A549 (cell line): ENCODE data around the gene SH3RF3. TPM values are rescaled to one million over a fixed set of nuclear protein-coding genes. Genes with fewer than 3 reads are reported as not detected.
"Not testable (repeated sequence)": the region's sequence is repeated elsewhere in the genome, so short reads cannot be mapped to it uniquely, and the experiment has no call there.

Source experiments
- ATAC-seq, 2 experiments: fragments of 200-7000 bp in 1 of 2; fragments of >200 bp in 1 of 2; cut with Nextera tagmentation in 1 of 2; cut with Tn5 transposase in 1 of 2; 3 replicates each; pipeline versions ENCODE4 v1.8.0 to v1.9.1; 2018 to 2020; ENCODE audit warnings: mild to moderate bottlenecking in 1 of 2, moderate library complexity in 1 of 2
- CTCF ChIA-PET: fragments of 300-600 bp; sonication (Branson Sonifier 250); formaldehyde crosslinking; extraction: SDS; loops from one replicate; lab custom pipeline; 2021; ENCODE audit warnings: antibody characterized with exemption, inconsistent platforms; lab: Yijun Ruan, JAX
- POLR2A ChIA-PET: fragments of 350-600 bp; formaldehyde crosslinking; extraction: SDS; loops from one replicate; lab custom pipeline; 2021; ENCODE audit warnings: antibody characterized with exemption, inconsistent platforms; lab: Yijun Ruan, JAX
- DNase-seq, 2 experiments: peaks; one replicate each; pipeline versions ENCODE4 v3.0.0 to v3.0.0-alpha.2; 2011 to 2016; ENCODE audit warnings: low read depth in 1 of 2, low spot score in 1 of 2
- FAIRE-seq: peaks from 2 replicates; lab custom pipeline; 2011; peaks lifted over from hg19 to GRCh38; lab: Jason Lieb, UNC
- H3K27ac ChIP-seq, 2 experiments: fragments of >200 bp; sonication (Bioruptor Twin); formaldehyde crosslinking; 3 replicates each; pipeline ENCODE4 v1.5.1; 2016 to 2017
- H3K4me1 ChIP-seq: fragments of >200 bp; sonication (Bioruptor Twin); formaldehyde crosslinking; 3 replicates; pipeline ENCODE4 v1.6.1; 2016
- H3K4me2 ChIP-seq: fragments of >200 bp; sonication (Bioruptor Twin); formaldehyde crosslinking; 3 replicates; pipeline ENCODE4 v1.6.1; 2016
- H3K4me3 ChIP-seq: fragments of >200 bp; sonication (Bioruptor Twin); formaldehyde crosslinking; 3 replicates; pipeline ENCODE4 v1.5.1; 2016
- H3K9me3 ChIP-seq: fragments of >200 bp; sonication (Bioruptor Twin); formaldehyde crosslinking; 3 replicates; pipeline ENCODE4 v1.6.1; 2016
- CEBPB ChIP-seq, 2 experiments: fragments of >200 bp in 1 of 2; sonication (Bioruptor Twin) in 1 of 2; formaldehyde crosslinking in 1 of 2; IDR thresholded peaks; 2 replicates each; pipeline ENCODE4 v1.6.1; 2012 to 2016
- EHF ChIP-seq: fragments of 250-450 bp; sonication (Bioruptor Pico); IDR thresholded peaks from 2 replicates; pipeline ENCODE4 v1.5.0; 2020; ENCODE audit warnings: mild to moderate bottlenecking
- EP300 ChIP-seq, 2 experiments: fragments of >200 bp; sonication (Bioruptor Twin); formaldehyde crosslinking; IDR thresholded peaks; 2 replicates in 1 of 2; 3 replicates in 1 of 2; pipeline ENCODE4 v1.6.1; 2016 to 2017
- HOXA7 ChIP-seq: fragments of 250-450 bp; sonication (Bioruptor Pico); IDR thresholded peaks from 2 replicates; pipeline ENCODE4 v1.5.0; 2020; ENCODE audit warnings: mild to moderate bottlenecking, moderate library complexity
- KDM1A ChIP-seq: fragments of 200-600 bp; sonication (generic); IDR thresholded peaks from 2 replicates; pipeline ENCODE4 v1.6.1; 2016; ENCODE audit warnings: low read depth, mild to moderate bottlenecking
- NPAS2 ChIP-seq: fragments of 250-450 bp; sonication (Bioruptor Pico); IDR thresholded peaks from 2 replicates; pipeline ENCODE4 v1.8.0; 2022; ENCODE audit warnings: mild to moderate bottlenecking, moderate library complexity, borderline replicate concordance
- POLR2AphosphoS2 ChIP-seq: conservative IDR thresholded peaks from 2 replicates; pipeline ENCODE4 v1.6.1; 2012; ENCODE audit warnings: low read length, improper control_type of control experiment, inconsistent platforms
- RFX5 ChIP-seq: fragments of 450-650 bp; IDR thresholded peaks from 2 replicates; pipeline ENCODE4 v1.7.1; 2014; ENCODE audit warnings: antibody characterized with exemption, mild to moderate bottlenecking, moderate library complexity
- SMC3 ChIP-seq: fragments of >200 bp; sonication (Bioruptor Twin); formaldehyde crosslinking; IDR thresholded peaks from 3 replicates; pipeline ENCODE4 v1.6.1; 2018; ENCODE audit warnings: inconsistent platforms
- TFCP2L1 ChIP-seq: fragments of 250-450 bp; sonication (Bioruptor Pico); IDR thresholded peaks from 2 replicates; pipeline ENCODE4 v1.5.0; 2021; ENCODE audit warnings: mild to moderate bottlenecking
- WGBS: methylation state at CpG from one replicate; pipeline ENCODE4 v1.1.6; 2017; ENCODE audit errors: missing lambda C conversion rate; 5-methylcytosine and 5-hydroxymethylcytosine counted together
- polyA plus RNA-seq, 4 experiments: library from polyadenylated mRNA; depleted of rRNA in 3 of 4; stranded (reverse); fragments of >200 nt; fragmentation: RNase III in 1 of 4; extraction: RNeasy Plus Mini Kit Qiagen cat#74134 plus additional on column Dnase treatment in 1 of 4; gene quantifications; 2 replicates in 3 of 4; 3 replicates in 1 of 4; pipeline ENCODE4 v1.2.3, GENCODE V29; 2011 to 2017
- TF ChIP-seq, protein P1 (sequence below): fragments of >200 bp; sonication (Bioruptor Twin); formaldehyde crosslinking; IDR thresholded peaks from 3 replicates; pipeline ENCODE4 v1.5.1; 2016
- TF ChIP-seq, protein P2 (sequence below): fragments of >200 bp; sonication (Bioruptor Twin); formaldehyde crosslinking; IDR thresholded peaks from 2 replicates; pipeline ENCODE4 v1.6.1; 2016
- TF ChIP-seq, protein P3 (sequence below): fragments of 200-600 bp; sonication (generic); IDR thresholded peaks from 2 replicates; pipeline ENCODE4 v1.6.1; 2016; ENCODE audit warnings: antibody characterized with exemption, mild to moderate bottlenecking, moderate library complexity
- TF ChIP-seq, protein P4 (sequence below): IDR thresholded peaks from 2 replicates; pipeline ENCODE4 v1.6.1; 2012
- TF ChIP-seq, protein P5 (sequence below): IDR thresholded peaks from 2 replicates; pipeline ENCODE4 v1.6.1; 2012; ENCODE audit warnings: low read depth, borderline replicate concordance
- TF ChIP-seq, protein P6 (sequence below): fragments of 250-450 bp; sonication (Bioruptor Pico); IDR thresholded peaks from 2 replicates; pipeline ENCODE4 v1.5.0; 2020; ENCODE audit warnings: low read depth, mild to moderate bottlenecking, moderate library complexity

Gene SH3RF3
- polyA plus RNA-seq, 2 of the 4 experiments (the other 2 are of a cell fraction): 0.04 to 0.21 TPM

DNA sequence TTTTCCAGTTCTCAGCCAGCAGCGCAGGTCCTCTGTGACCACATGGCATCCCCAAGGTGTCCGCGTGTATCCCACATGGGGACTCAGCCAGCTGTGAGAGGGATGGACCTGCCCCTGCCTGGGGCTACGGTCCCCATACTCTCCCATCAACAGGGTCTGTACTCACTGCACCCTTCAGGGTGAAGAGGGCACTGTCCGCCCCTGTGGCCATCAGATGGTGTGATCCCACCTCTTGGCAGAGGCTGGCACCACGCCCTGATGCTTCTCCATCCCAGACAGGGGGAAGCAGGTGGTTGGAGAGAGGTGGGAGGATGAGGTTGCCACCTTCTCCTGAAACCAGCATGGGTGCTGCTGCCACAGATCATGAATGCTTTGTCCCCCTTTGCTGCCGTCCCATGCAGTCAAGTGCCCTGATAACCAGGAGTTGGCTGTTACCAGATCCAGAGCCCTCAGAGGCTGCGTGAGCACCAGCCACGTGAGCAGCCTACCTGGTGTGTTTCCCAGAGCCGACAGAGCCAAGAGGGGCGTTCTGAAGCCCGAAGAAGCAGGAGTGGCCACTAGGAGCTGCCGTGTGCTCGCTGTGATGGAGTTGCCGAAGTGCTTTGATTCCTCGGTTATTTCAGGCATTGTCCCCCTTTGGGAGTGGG lies 93.9 kb downstream of the SH3RF3 start:
- Histone ChIP-seq H3K4me1 (no peaks in the 10 kb centered on the region), H3K27ac (no peak overlapping the region), H3K4me2 (no peak overlapping the region), H3K9me3 (no peaks in the 10 kb centered on the region), H3K4me3 (no peak overlapping the region)
- CTCF ChIA-PET: no interaction called here
- FAIRE-seq (no peak), ATAC-seq (peak; percentile 56 to 60; a peak in 3 of 6 replicates), DNase-seq (no peak)
- no peak for TF ChIP-seq EP300 (IDR thresholded peaks at IDR 0.05)
- no peak for TF ChIP-seq HOXA7 (CRISPR knock-in tag)
- TF ChIP-seq RFX5: no peak
- TF ChIP-seq KDM1A: no peak
- no peak for TF ChIP-seq SMC3
- TF ChIP-seq, protein P1, sequence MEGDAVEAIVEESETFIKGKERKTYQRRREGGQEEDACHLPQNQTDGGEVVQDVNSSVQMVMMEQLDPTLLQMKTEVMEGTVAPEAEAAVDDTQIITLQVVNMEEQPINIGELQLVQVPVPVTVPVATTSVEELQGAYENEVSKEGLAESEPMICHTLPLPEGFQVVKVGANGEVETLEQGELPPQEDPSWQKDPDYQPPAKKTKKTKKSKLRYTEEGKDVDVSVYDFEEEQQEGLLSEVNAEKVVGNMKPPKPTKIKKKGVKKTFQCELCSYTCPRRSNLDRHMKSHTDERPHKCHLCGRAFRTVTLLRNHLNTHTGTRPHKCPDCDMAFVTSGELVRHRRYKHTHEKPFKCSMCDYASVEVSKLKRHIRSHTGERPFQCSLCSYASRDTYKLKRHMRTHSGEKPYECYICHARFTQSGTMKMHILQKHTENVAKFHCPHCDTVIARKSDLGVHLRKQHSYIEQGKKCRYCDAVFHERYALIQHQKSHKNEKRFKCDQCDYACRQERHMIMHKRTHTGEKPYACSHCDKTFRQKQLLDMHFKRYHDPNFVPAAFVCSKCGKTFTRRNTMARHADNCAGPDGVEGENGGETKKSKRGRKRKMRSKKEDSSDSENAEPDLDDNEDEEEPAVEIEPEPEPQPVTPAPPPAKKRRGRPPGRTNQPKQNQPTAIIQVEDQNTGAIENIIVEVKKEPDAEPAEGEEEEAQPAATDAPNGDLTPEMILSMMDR: no peak
- TF ChIP-seq TFCP2L1 (CRISPR knock-in tag): no peak
- TF ChIP-seq CEBPB (IDR thresholded peaks at IDR 0.05): no peak
- TF ChIP-seq, protein P2, sequence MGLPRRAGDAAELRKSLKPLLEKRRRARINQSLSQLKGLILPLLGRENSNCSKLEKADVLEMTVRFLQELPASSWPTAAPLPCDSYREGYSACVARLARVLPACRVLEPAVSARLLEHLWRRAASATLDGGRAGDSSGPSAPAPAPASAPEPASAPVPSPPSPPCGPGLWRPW: no peak
- TF ChIP-seq, protein P3, sequence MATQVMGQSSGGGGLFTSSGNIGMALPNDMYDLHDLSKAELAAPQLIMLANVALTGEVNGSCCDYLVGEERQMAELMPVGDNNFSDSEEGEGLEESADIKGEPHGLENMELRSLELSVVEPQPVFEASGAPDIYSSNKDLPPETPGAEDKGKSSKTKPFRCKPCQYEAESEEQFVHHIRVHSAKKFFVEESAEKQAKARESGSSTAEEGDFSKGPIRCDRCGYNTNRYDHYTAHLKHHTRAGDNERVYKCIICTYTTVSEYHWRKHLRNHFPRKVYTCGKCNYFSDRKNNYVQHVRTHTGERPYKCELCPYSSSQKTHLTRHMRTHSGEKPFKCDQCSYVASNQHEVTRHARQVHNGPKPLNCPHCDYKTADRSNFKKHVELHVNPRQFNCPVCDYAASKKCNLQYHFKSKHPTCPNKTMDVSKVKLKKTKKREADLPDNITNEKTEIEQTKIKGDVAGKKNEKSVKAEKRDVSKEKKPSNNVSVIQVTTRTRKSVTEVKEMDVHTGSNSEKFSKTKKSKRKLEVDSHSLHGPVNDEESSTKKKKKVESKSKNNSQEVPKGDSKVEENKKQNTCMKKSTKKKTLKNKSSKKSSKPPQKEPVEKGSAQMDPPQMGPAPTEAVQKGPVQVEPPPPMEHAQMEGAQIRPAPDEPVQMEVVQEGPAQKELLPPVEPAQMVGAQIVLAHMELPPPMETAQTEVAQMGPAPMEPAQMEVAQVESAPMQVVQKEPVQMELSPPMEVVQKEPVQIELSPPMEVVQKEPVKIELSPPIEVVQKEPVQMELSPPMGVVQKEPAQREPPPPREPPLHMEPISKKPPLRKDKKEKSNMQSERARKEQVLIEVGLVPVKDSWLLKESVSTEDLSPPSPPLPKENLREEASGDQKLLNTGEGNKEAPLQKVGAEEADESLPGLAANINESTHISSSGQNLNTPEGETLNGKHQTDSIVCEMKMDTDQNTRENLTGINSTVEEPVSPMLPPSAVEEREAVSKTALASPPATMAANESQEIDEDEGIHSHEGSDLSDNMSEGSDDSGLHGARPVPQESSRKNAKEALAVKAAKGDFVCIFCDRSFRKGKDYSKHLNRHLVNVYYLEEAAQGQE: no peak
- TF ChIP-seq, protein P4, sequence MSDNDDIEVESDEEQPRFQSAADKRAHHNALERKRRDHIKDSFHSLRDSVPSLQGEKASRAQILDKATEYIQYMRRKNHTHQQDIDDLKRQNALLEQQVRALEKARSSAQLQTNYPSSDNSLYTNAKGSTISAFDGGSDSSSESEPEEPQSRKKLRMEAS: no peak
- TF ChIP-seq NPAS2 (CRISPR knock-in tag): no peak
- TF ChIP-seq, protein P5, sequence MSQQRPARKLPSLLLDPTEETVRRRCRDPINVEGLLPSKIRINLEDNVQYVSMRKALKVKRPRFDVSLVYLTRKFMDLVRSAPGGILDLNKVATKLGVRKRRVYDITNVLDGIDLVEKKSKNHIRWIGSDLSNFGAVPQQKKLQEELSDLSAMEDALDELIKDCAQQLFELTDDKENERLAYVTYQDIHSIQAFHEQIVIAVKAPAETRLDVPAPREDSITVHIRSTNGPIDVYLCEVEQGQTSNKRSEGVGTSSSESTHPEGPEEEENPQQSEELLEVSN: no peak
- POLR2A ChIA-PET: no interaction called here
- 57% methylated on average over 13 of the region's 16 CpGs for WGBS

DNA sequence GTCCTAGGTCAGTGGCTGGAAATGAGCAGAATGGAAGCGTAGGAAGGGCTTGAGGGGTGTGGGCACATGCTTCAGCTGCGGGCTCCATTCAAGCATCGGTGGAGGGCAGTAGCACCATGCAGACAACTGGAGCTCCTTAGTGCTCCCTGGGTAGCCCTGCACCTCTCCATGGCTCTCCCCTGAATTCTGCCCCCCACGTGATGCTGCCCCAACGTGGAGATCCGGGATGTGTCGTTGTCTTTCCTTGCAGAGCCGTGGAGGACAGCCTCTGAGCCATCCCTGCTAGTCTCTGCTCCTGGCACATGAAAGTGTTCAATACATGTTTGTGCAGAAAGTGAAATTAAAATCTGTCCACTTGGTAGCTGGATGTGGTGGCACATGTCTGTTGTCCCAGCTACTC lies 94.5 kb downstream of the SH3RF3 start:
- ChIA-PET CTCF (interaction anchor here (0.7 kb wide), 1 partner anchor 16 kb away, joined by 3 read pairs; no protein-coding TSS in a partner anchor), POLR2A (no interaction called here)
- H3K4me2 ChIP-seq: no peak overlapping the region
- TF ChIP-seq, protein P6, sequence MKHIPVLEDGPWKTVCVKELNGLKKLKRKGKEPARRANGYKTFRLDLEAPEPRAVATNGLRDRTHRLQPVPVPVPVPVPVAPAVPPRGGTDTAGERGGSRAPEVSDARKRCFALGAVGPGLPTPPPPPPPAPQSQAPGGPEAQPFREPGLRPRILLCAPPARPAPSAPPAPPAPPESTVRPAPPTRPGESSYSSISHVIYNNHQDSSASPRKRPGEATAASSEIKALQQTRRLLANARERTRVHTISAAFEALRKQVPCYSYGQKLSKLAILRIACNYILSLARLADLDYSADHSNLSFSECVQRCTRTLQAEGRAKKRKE: no peak
- no peak for TF ChIP-seq EHF
- no peak for TF ChIP-seq RFX5
- TF ChIP-seq POLR2AphosphoS2: no peak
- ATAC-seq (peak; percentile 20 to 37; a peak in 1 of 6 replicates), FAIRE-seq (no peak), DNase-seq (no peak)
- no peaks in the 10 kb centered on the region for H3K9me3 ChIP-seq
- H3K27ac ChIP-seq: no peak overlapping the region
- no peak overlapping the region for H3K4me3 ChIP-seq
- 41% methylated on average over 8 of the region's 8 CpGs for WGBS
- H3K4me1 ChIP-seq: no peaks in the 10 kb centered on the region

DNA sequence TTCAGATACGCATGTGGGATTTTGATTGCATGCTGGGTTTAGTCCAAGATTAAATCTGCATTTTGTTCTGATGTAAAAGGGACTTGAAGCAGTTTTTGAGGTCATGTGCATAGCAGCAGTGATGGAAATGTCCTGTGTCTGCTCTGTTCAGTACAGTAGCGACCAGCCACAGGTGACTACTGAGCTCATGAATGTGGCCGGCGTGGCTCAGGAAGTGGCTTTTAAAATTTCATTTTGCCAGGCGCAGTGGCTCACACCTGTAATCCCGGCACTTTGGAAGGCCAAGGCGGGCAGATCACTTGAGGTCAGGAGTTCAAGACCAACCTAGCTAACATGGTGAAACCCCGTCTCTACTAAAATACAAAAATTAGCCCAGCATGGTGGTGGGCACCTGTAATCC lies 95.3 kb downstream of the SH3RF3 start:
- H3K4me1 ChIP-seq, ATAC-seq, FAIRE-seq, H3K4me3 ChIP-seq, POLR2A ChIA-PET, H3K9me3 ChIP-seq, H3K4me2 ChIP-seq, DNase-seq, H3K27ac ChIP-seq: not testable (repeated sequence)
- CTCF ChIA-PET: interaction anchor here (0.7 to 1.5 kb wide), 3 partner anchors 14 to 92 kb away, joined by 3 read pairs; no protein-coding TSS in a partner anchor
- 91% methylated on average over 4 of the region's 8 CpGs for WGBS
